HepG2 (cell line): Measurements from ENCODE around the gene TPRN. TPM values are rescaled to one million over a fixed set of nuclear protein-coding genes. Genes with fewer than 3 reads are reported as not detected.

Experiments
- ATF1 ChIP-seq: IDR thresholded peaks from 2 replicates; pipeline ENCODE4 v1.6.1; 2016; ENCODE audit warnings: mild to moderate bottlenecking, control low read depth
- FOXO4 ChIP-seq: sonication (generic); formaldehyde crosslinking; conservative IDR thresholded peaks from 2 replicates; pipeline ENCODE4 v1.8.1; 2023; ENCODE audit warnings: missing genetic modification reagents
- FOXP4 ChIP-seq: sonication (generic); formaldehyde crosslinking; IDR thresholded peaks from 2 replicates; pipeline ENCODE4 v1.4.0; 2020; ENCODE audit warnings: missing genetic modification reagents
- ISL2 ChIP-seq: sonication (generic); formaldehyde crosslinking; IDR thresholded peaks from 2 replicates; pipeline ENCODE4 v1.5.0; 2020; ENCODE audit warnings: missing genetic modification reagents
- JARID2 ChIP-seq: sonication (generic); formaldehyde crosslinking; IDR thresholded peaks from 2 replicates; pipeline ENCODE4 v1.8.1; 2023; ENCODE audit warnings: missing genetic modification reagents, inconsistent platforms; ENCODE audit not compliant: insufficient replicate concordance
- MLLT10 ChIP-seq: sonication (generic); formaldehyde crosslinking; IDR thresholded peaks from 2 replicates; pipeline ENCODE4 v1.4.0; 2020; ENCODE audit warnings: missing genetic modification reagents
- MXI1 ChIP-seq: IDR thresholded peaks from 3 replicates; pipeline ENCODE4 v1.6.1; 2012; ENCODE audit warnings: low read depth, low read length, inconsistent platforms, borderline replicate concordance
- NCOA1 ChIP-seq: sonication (generic); formaldehyde crosslinking; IDR thresholded peaks from 2 replicates; pipeline ENCODE4 v1.9.0; 2021; ENCODE audit warnings: missing genetic modification reagents
- SKIL ChIP-seq: sonication (generic); formaldehyde crosslinking; IDR thresholded peaks from 2 replicates; pipeline ENCODE4 v1.8.0; 2022; ENCODE audit warnings: missing genetic modification reagents, mild to moderate bottlenecking, moderate library complexity, borderline replicate concordance
- UBTF ChIP-seq: sonication (generic); formaldehyde crosslinking; IDR thresholded peaks from 2 replicates; pipeline ENCODE4 v1.4.0; 2020; ENCODE audit warnings: mild to moderate bottlenecking, missing genetic modification reagents
- ZFP36L1 ChIP-seq: sonication (generic); formaldehyde crosslinking; IDR thresholded peaks from 2 replicates; pipeline ENCODE4 v1.8.0; 2022; ENCODE audit warnings: mild to moderate bottlenecking, missing genetic modification reagents, moderate library complexity
- ZMYM3 ChIP-seq: sonication (generic); formaldehyde crosslinking; IDR thresholded peaks from 2 replicates; pipeline ENCODE4 v1.5.1; 2020; ENCODE audit warnings: mild to moderate bottlenecking, missing genetic modification reagents
- ZNF263 ChIP-seq: sonication (generic); formaldehyde crosslinking; IDR thresholded peaks from 2 replicates; pipeline ENCODE4 v1.4.0; 2020; ENCODE audit warnings: missing genetic modification reagents
- ZNF292 ChIP-seq: sonication (generic); formaldehyde crosslinking; IDR thresholded peaks from 2 replicates; pipeline ENCODE4 v1.8.1; 2022; ENCODE audit warnings: mild to moderate bottlenecking, low read depth, missing genetic modification reagents, borderline replicate concordance
- ZNF564 ChIP-seq: sonication (generic); formaldehyde crosslinking; IDR thresholded peaks from 2 replicates; pipeline ENCODE4 v1.8.1; 2023; ENCODE audit warnings: mild to moderate bottlenecking, missing genetic modification reagents
- ZNF629 ChIP-seq: sonication (generic); formaldehyde crosslinking; conservative IDR thresholded peaks from 2 replicates; pipeline ENCODE4 v1.5.0; 2020; ENCODE audit warnings: missing genetic modification reagents
- ZNF652 ChIP-seq: IDR thresholded peaks from 2 replicates; pipeline ENCODE4 v1.6.1; 2016; ENCODE audit warnings: low read depth, borderline replicate concordance
- ZNF674 ChIP-seq: sonication (generic); formaldehyde crosslinking; IDR thresholded peaks from 2 replicates; pipeline ENCODE4 v1.5.0; 2020; ENCODE audit warnings: low read depth, mild to moderate bottlenecking, missing genetic modification reagents
- ZNF766 ChIP-seq: sonication (generic); formaldehyde crosslinking; IDR thresholded peaks from 2 replicates; pipeline ENCODE4 v1.5.0; 2020; ENCODE audit warnings: missing genetic modification reagents, borderline replicate concordance
- ZSCAN25 ChIP-seq: sonication (generic); formaldehyde crosslinking; IDR thresholded peaks from 2 replicates; pipeline ENCODE4 v1.8.0; 2022; ENCODE audit warnings: mild to moderate bottlenecking, missing genetic modification reagents
- polyA plus RNA-seq, 8 experiments: library from polyadenylated mRNA; depleted of rRNA in 3 of 8; stranded (reverse) in 7 of 8; unstranded in 1 of 8; fragments of >200 nt; fragmentation: Illumina TruSeq in 4 of 8; extraction: Trizol in 4 of 8; gene quantifications; 2 replicates each; pipeline versions ENCODE4 v1.2.1 to v1.2.3, GENCODE V29; 2011 to 2016; ENCODE audit warnings: low read depth in 4 of 8, missing spikeins in 1 of 8, mixed read lengths in 1 of 8; ENCODE audit not compliant: insufficient read depth in 1 of 8
- total RNA-seq, 5 experiments: library from RNA; depleted of rRNA; stranded (reverse); fragments of >200 nt; fragmentation: Illumina TruSeq; extraction: Trizol; gene quantifications; 2 replicates each; pipeline ENCODE4 v1.2.3, GENCODE V29; 2016; ENCODE audit warnings: low read depth in 1 of 5

The TPRN gene
- total and polyA plus RNA-seq, 2 of the 13 experiments (the other 11 are each of a cell fraction or from before 2014, with no cell fraction given), result 10.1 to 19.2 TPM

- TF ChIP-seq ZNF766 (CRISPR knock-in tag), result peak; percentile 93; the same call in 1 of the 2 replicates
- TF ChIP-seq MXI1, result peak; percentile 73; the same call in 1 of the 3 replicates
- peak; percentile 28; the same call in 1 of the 2 replicates for TF ChIP-seq ZNF292 (CRISPR knock-in tag)
- TF ChIP-seq ATF1 (CRISPR knock-in tag), result no peak
- no peak for TF ChIP-seq ZNF674 (CRISPR knock-in tag)
- TF ChIP-seq FOXO4 (CRISPR knock-in tag), result no peak
- peak; percentile 36; the same call in 1 of the 2 replicates for TF ChIP-seq ZMYM3 (CRISPR knock-in tag)
- peak; percentile 89 for TF ChIP-seq SKIL (CRISPR knock-in tag)
- TF ChIP-seq ZNF652 (CRISPR knock-in tag), result no peak
- TF ChIP-seq ZNF629, result 0 out of 2 replicates have a peak, but pooled peaks have one; percentile 23
- no peak for TF ChIP-seq JARID2 (CRISPR knock-in tag)
- peak; percentile 44; the same call in 1 of the 2 replicates for TF ChIP-seq ZNF263 (CRISPR knock-in tag)
- no peak; the same call in 1 of the 2 replicates for TF ChIP-seq UBTF
- 0 out of 2 replicates have a peak, but pooled peaks have one; percentile 49 for TF ChIP-seq NCOA1 (CRISPR knock-in tag)
- no peak for TF ChIP-seq MLLT10 (CRISPR knock-in tag)
- TF ChIP-seq ZNF564, result no peak
- no peak for TF ChIP-seq ZFP36L1 (CRISPR knock-in tag)
- peak; percentile 76 for TF ChIP-seq ZSCAN25 (CRISPR knock-in tag)
- peak; percentile 72 for TF ChIP-seq FOXP4 (CRISPR knock-in tag)
- peak; percentile 68 for TF ChIP-seq ISL2
Observed at GRCh38 chr9:137236238-137236935, 35.8 kb upstream of the TPRN start (continued).
